ENCODE measurements around the gene POLE3.

The POLE3 gene

GRCh38 chr9:113376634-113377567 lies 33.6 kb downstream of the POLE3 start, which contains the start of gene HDHD3:
TSS of gene HDHD3 (minus strand) at chr9:113376986. CDS start at chr9:113374354, 2,632 bp downstream.
- DNase-seq (ENCODE audit: low read depth) = peak; percentile 61

GRCh38 chr9:113375057-113376023 lies 35.1 kb downstream of the POLE3 start:
- DNase-seq (ENCODE audit: low read depth) = no peak

GRCh38 chr9:113373676-113374392 lies 36.6 kb downstream of the POLE3 start:
- DNase-seq (ENCODE audit: low read depth) = no peak

DNA sequence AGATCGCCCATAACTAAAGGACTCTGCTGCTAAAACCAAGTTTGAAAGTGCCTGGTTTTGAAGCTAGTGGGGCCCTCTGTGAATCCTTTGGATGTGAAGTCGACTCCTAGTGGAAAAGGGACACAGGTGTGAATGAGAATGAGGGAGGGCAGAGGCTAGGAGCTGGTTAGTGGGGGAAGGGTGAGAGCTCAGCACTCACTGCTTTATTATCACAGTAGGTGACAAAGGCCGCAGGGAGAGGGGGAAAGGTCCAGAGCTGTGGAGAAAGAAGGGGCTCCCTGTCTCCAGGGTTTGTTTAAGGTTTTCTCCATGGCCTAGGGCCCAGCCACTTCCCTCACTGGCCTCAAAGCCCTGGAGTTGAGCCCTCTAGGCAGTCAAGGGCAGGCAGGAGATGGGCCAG lies 37.2 kb downstream of the POLE3 start:
- no peak for DNase-seq (ENCODE audit: low read depth)

GRCh38 chr9:113372059-113372458 lies 38.4 kb downstream of the POLE3 start:
- no peak for DNase-seq (ENCODE audit: low read depth)

DNA sequence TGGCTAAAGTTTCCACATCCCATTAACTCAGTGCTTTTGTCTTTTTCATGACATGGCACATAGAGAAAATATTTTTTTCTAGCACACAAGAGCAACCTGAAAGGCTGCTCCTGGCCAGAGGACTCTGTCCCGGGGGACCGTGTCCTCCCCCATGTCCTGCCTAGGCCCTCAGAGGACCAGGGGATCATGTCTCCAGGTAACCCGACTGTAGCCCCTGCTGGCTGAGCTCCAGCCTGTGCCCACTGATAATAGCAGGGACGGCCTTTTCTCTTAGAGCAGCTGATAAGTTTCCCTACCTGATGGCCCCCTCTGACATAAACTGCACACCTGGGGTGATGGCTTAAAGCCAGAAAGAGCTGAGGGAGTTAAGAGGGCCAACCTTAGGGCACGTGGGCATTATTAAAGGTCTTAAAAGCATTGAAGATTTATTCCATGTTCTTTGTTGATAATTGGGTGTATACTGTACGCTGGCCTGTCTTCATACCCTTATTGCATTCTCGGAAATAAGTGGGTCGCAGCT lies 39.6 kb downstream of the POLE3 start:
- no peak for DNase-seq (ENCODE audit: low read depth)

GRCh38 chr9:113369855-113370140 lies 40.7 kb downstream of the POLE3 start:
- no peak for DNase-seq (ENCODE audit: low read depth)

GRCh38 chr9:113368982-113369854 lies 41.3 kb downstream of the POLE3 start:
- DNase-seq (ENCODE audit: low read depth) = no peak

GRCh38 chr9:113368348-113368981 lies 42.0 kb downstream of the POLE3 start:
- no peak for DNase-seq (ENCODE audit: low read depth)

- peak; percentile 60 for DNase-seq (ENCODE audit: low read depth)
Observed at GRCh38 chr9:113365652-113366051, 44.8 kb downstream of the POLE3 start.

- no peak for DNase-seq (ENCODE audit: low read depth)
Observed at GRCh38 chr9:113364951-113365350, 45.5 kb downstream of the POLE3 start.

DNA sequence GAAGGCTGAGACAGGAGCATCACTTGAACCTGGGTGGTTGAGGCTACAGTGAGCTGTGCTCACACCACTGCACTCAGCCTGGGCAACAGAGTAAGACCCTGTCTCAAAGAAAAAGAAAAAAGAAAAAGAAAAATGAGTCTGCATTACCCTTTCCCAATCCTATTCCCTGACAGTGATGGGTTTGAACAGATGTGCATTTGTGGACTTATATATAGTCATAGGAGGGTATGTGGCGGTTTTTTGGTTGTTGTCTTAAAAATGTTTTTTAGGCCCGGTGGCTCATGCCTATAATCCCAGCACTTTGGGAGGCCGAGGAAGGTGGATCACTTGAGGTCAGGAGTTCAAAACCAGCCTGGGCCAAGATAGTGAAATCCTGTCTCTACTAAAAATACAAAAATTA lies 47.1 kb downstream of the POLE3 start:
- no peak for DNase-seq (ENCODE audit: low read depth)

GRCh38 chr9:113361304-113362018 lies 49.0 kb downstream of the POLE3 start:
- peak; percentile 60 for DNase-seq (ENCODE audit: low read depth)

- no peak for DNase-seq (ENCODE audit: low read depth)
Observed at GRCh38 chr9:113360242-113360842, 50.1 kb downstream of the POLE3 start.

DNA sequence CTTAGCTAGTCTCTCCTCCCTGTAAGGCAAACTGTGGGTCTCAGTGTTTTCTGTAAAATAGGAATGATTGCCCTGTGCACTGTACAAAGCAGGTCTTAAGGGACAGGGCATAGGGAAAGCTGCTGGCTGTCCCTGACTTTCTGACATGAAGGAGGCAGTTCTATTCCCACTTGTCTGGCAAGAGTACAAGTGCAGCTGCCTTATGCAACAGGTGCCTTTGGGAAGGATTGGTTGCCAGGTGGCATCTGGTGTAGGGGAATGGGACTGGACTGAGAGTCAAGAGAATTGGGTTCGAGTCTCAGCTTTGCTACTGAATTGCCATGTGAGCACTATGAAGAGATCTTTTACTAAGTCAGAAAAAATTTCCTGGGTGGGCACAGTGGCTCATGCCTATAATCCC lies 51.1 kb downstream of the POLE3 start:
- DNase-seq (ENCODE audit: low read depth) = no peak

Measured in fibroblast of gingiva (primary cell).